ENCODE measurements around the gene IDI1. TPM values are rescaled to one million over a fixed set of nuclear protein-coding genes. Genes with fewer than 3 reads are reported as not detected.

IDI1 gene
- total and polyA plus RNA-seq, 2 of the 4 experiments (the other 2 are of a cell fraction), result 27.3 to 27.4 TPM

GRCh38 chr10:1022413-1022812 is 26.5 kb downstream of the IDI1 start:
- Histone ChIP-seq H3K4ac (ENCODE audit: low read depth, low read length) (no peak overlapping the region), H2BK15ac (ENCODE audit: low read depth, low read length) (no peak overlapping the region), H3K36me3 (ENCODE audit: control insufficient read depth, insufficient read depth, low read length) (peaks cover 21% of the 10 kb centered on the region), H3K4me2 (ENCODE audit: low read depth, low read length) (no peak overlapping the region), H3K4me1 (ENCODE audit: control insufficient read depth, insufficient read depth, low read length) (no peaks in the 10 kb centered on the region), H3K14ac (replicated peaks; ENCODE audit: low read depth, low read length) (no peak overlapping the region), H3K27ac (ENCODE audit: insufficient read depth, low read length) (no peak overlapping the region), H3K4me3 (ENCODE audit: insufficient read depth, low read depth, low read length) (no peak overlapping the region), H2BK20ac (ENCODE audit: low read depth, low read length) (no peak overlapping the region), H4K8ac (ENCODE audit: low read depth in 2 of 2, low read length in 2 of 2) (no peak overlapping the region), H2BK5ac (ENCODE audit: low read depth, low read length, poor library complexity, severe bottlenecking) (no peak overlapping the region), H2AFZ (replicated peaks; ENCODE audit: low read length, poor library complexity) (no peak overlapping the region), H3K27me3 (ENCODE audit: control insufficient read depth, insufficient read depth, low read length) (no peaks in the 10 kb centered on the region), H3K18ac (ENCODE audit: low read depth, low read length) (no peak overlapping the region), H3K9me1 (ENCODE audit: insufficient read depth, low read length) (no peaks in the 10 kb centered on the region), H2AK5ac (ENCODE audit: low read depth, low read length) (no peak overlapping the region), H3K23ac (ENCODE audit: low read depth, low read length) (no peak overlapping the region), H3K9ac (ENCODE audit: low read depth, low read length) (no peak overlapping the region), H4K20me1 (ENCODE audit: insufficient read depth, low read length) (no peaks in the 10 kb centered on the region), H3K56ac (ENCODE audit: extremely low read depth, insufficient read depth, low read length) (no peak overlapping the region), H3K79me1 (ENCODE audit: low read depth in 1 of 2, low read length in 2 of 2) (no peaks in the 10 kb centered on the region), H4K91ac (ENCODE audit: insufficient read depth, low read depth, low read length) (no peak overlapping the region), H2BK120ac (ENCODE audit: low read depth, low read length) (no peak overlapping the region), H3K9me3 (ENCODE audit: control insufficient read depth, insufficient read depth, low read length) (no peaks in the 10 kb centered on the region), H2AK9ac (replicated peaks; ENCODE audit: low read depth, low read length, poor library complexity) (no peak overlapping the region), H4K5ac (ENCODE audit: low read depth, low read length) (no peak overlapping the region)
- ATAC-seq (ENCODE audit: low read depth), result no peak
- TF ChIP-seq RAD21 (IDR thresholded peaks at IDR 0.05; ENCODE audit: low read length), result no peak
- no peak for TF ChIP-seq CHD1 (IDR thresholded peaks at IDR 0.05; ENCODE audit: low read depth, low read length)
- TF ChIP-seq SMC3 (IDR thresholded peaks at IDR 0.05; ENCODE audit: low read depth, low read length), result no peak
- no peak for TF ChIP-seq MAZ (IDR thresholded peaks at IDR 0.05; ENCODE audit: borderline replicate concordance, low read depth, low read length)
- TF ChIP-seq, protein P1, sequence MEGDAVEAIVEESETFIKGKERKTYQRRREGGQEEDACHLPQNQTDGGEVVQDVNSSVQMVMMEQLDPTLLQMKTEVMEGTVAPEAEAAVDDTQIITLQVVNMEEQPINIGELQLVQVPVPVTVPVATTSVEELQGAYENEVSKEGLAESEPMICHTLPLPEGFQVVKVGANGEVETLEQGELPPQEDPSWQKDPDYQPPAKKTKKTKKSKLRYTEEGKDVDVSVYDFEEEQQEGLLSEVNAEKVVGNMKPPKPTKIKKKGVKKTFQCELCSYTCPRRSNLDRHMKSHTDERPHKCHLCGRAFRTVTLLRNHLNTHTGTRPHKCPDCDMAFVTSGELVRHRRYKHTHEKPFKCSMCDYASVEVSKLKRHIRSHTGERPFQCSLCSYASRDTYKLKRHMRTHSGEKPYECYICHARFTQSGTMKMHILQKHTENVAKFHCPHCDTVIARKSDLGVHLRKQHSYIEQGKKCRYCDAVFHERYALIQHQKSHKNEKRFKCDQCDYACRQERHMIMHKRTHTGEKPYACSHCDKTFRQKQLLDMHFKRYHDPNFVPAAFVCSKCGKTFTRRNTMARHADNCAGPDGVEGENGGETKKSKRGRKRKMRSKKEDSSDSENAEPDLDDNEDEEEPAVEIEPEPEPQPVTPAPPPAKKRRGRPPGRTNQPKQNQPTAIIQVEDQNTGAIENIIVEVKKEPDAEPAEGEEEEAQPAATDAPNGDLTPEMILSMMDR (conservative IDR thresholded peaks at IDR 0.05; ENCODE audit: low read depth, low read length), result no peak
- TF ChIP-seq RCOR1 (IDR thresholded peaks at IDR 0.05; ENCODE audit: insufficient replicate concordance, low read length), result no peak
- no peak for TF ChIP-seq MXI1 (IDR thresholded peaks at IDR 0.05; ENCODE audit: borderline replicate concordance, low read depth, low read length)
- no peak for TF ChIP-seq FOS (IDR thresholded peaks at IDR 0.05; ENCODE audit: low read depth, low read length)
- TF ChIP-seq MAFK (IDR thresholded peaks at IDR 0.05; ENCODE audit: low read depth, low read length), result no peak
- no peak for TF ChIP-seq CEBPB (IDR thresholded peaks at IDR 0.05; ENCODE audit: low read depth, low read length)
- no peak for TF ChIP-seq NFE2L2 (IDR thresholded peaks at IDR 0.05; ENCODE audit: low read depth, low read length)
- ChIA-PET POLR2A (ENCODE audit: unreplicated experiment) (no interaction called here), CTCF (no interaction called here)
- in situ Hi-C loops (cut with MboI; ENCODE audit: low sequenced_read_pairs) (no loop called here), intact Hi-C loops (cut with micrococcal nuclease) (no loop called here), dilution Hi-C loops (cut with HindIII; ENCODE audit: low sequenced_read_pairs, unreplicated experiment) (no loop called here)
- no peak for DNase-seq
- WGBS, 2 experiments (ENCODE audit: extremely low coverage in 2 of 2, insufficient read length in 1 of 2), result 87% methylated on average over 11 of the region's 12 CpGs; no CpG with 5 or more reads in 1 of the 2 experiments
- BruUV-seq (replicated peaks), result no TSS peak
